Measurements from ENCODE around the gene MNAT1.

MNAT1 gene

GRCh38 chr14:60973070-60973469 lies 238.5 kb downstream of the MNAT1 start:
- DNase-seq: no peak

- peak; percentile 10 for DNase-seq
Measured at GRCh38 chr14:60974090-60974651, 239.6 kb downstream of the MNAT1 start.

- DNase-seq: no peak
Measured at GRCh38 chr14:60975551-60975950, 241.0 kb downstream of the MNAT1 start.

GRCh38 chr14:60977847-60978246 lies 243.3 kb downstream of the MNAT1 start:
- DNase-seq: peak; percentile 5

GRCh38 chr14:60980811-60981632 lies 246.5 kb downstream of the MNAT1 start, which contains the start of the genes SLC38A6 and TRMT5:
SLC38A6 (plus strand) TSS chr14:60981245; CDS start chr14:60981278, 33 bp downstream.
TRMT5 (minus strand) TSS chr14:60981079; CDS start chr14:60980973, 106 bp downstream.
- peak; percentile 95 for DNase-seq

- DNase-seq: peak; percentile 17
Measured at GRCh38 chr14:60981633-60982455, 247.3 kb downstream of the MNAT1 start.

GRCh38 chr14:60984196-60984595 lies 249.6 kb downstream of the MNAT1 start:
- DNase-seq: no peak

- DNase-seq: no peak
Measured at GRCh38 chr14:60986500-60986899, 251.9 kb downstream of the MNAT1 start.

GRCh38 chr14:60989599-60989998 lies 255.0 kb downstream of the MNAT1 start:
- no peak for DNase-seq

GRCh38 chr14:60998617-60999016 lies 264.1 kb downstream of the MNAT1 start:
- DNase-seq: no peak

- no peak for DNase-seq
Measured at GRCh38 chr14:60999536-60999935, 265.0 kb downstream of the MNAT1 start.

- no peak for DNase-seq
Measured at GRCh38 chr14:61003571-61003970, 269.0 kb downstream of the MNAT1 start.

GRCh38 chr14:61019537-61019936 lies 285.0 kb downstream of the MNAT1 start:
- no peak for DNase-seq

Data from NCI-H345 (cell line).